Astrocyte of the cerebellum (primary cell): ENCODE data around the gene C9orf153.

Experiments
- DNase-seq: peaks from one replicate; pipeline ENCODE4 v3.0.0-alpha.2; 2011; ENCODE audit warnings: low read depth
- H3K4me3 ChIP-seq: 2 replicates; pipeline ENCODE4 v1.5.1; 2011; ENCODE audit warnings: mild to moderate bottlenecking, low read depth, low read length, moderate library complexity
- CTCF ChIP-seq: IDR thresholded peaks from 2 replicates; pipeline ENCODE4 v1.5.1; 2012; ENCODE audit warnings: low read length, low read depth, moderate library complexity, mild to moderate bottlenecking; ENCODE audit errors: missing control alignments
- in situ Hi-C: cut with HindIII; loops from 2 replicates; pipeline ENCODE4 v1.10.0; 2017; ENCODE audit warnings: low sequenced_read_pairs

The C9orf153 gene

GRCh38 chr9:86238861-86239770 is 20.3 kb downstream of the C9orf153 start:
- no peak for DNase-seq
- H3K4me3 ChIP-seq = no peak overlapping the region
- TF ChIP-seq CTCF = no peak
- in situ Hi-C loops = no loop called here

GRCh38 chr9:86230858-86231257 is 28.6 kb downstream of the C9orf153 start:
- H3K4me3 ChIP-seq = no peak overlapping the region
- no peak for DNase-seq
- in situ Hi-C loops = no loop called here
- TF ChIP-seq CTCF = no peak

- H3K4me3 ChIP-seq = no peak overlapping the region
- no peak for DNase-seq
- in situ Hi-C loops = no loop called here
- TF ChIP-seq CTCF = no peak
These were observed 36.8 kb downstream of the C9orf153 start for GRCh38 chr9:86222667-86223066.

- in situ Hi-C loops = no loop called here
- H3K4me3 ChIP-seq = no peak overlapping the region
- no peak for TF ChIP-seq CTCF
- no peak for DNase-seq
These were observed 39.9 kb downstream of the C9orf153 start for GRCh38 chr9:86219606-86220005.

GRCh38 chr9:86217076-86217755 is 42.2 kb downstream of the C9orf153 start:
- in situ Hi-C loops = no loop called here
- TF ChIP-seq CTCF = no peak
- no peak overlapping the region for H3K4me3 ChIP-seq
- no peak for DNase-seq

- H3K4me3 ChIP-seq = no peak overlapping the region
- in situ Hi-C loops = no loop called here
- no peak for TF ChIP-seq CTCF
- DNase-seq = no peak
These were observed 52.3 kb downstream of the C9orf153 start for GRCh38 chr9:86207193-86207592.
